Astrocyte of the spinal cord (primary cell): Measurements from ENCODE around the gene MCM8.

ENCODE experiments used
- DNase-seq: peaks from one replicate; pipeline ENCODE4 v3.0.0; 2011; ENCODE audit warnings: low read depth, low spot score
- H3K4me3 ChIP-seq: 2 replicates; pipeline ENCODE4 v1.5.1; 2011; ENCODE audit warnings: low read depth, mild to moderate bottlenecking, low read length, moderate library complexity
- CTCF ChIP-seq: IDR thresholded peaks from 2 replicates; pipeline ENCODE4 v1.5.1; 2012; ENCODE audit warnings: low read depth, mild to moderate bottlenecking, low read length, inconsistent platforms
- in situ Hi-C: cut with HindIII; loops from 2 replicates; pipeline ENCODE4 v1.10.0; 2017; ENCODE audit warnings: low sequenced_read_pairs

Gene MCM8

GRCh38 chr20:6040958-6041807 is 90.7 kb downstream of the MCM8 start:
- H3K4me3 ChIP-seq = no peak overlapping the region
- in situ Hi-C loops = no loop called here
- no peak for TF ChIP-seq CTCF
- no peak for DNase-seq

DNA sequence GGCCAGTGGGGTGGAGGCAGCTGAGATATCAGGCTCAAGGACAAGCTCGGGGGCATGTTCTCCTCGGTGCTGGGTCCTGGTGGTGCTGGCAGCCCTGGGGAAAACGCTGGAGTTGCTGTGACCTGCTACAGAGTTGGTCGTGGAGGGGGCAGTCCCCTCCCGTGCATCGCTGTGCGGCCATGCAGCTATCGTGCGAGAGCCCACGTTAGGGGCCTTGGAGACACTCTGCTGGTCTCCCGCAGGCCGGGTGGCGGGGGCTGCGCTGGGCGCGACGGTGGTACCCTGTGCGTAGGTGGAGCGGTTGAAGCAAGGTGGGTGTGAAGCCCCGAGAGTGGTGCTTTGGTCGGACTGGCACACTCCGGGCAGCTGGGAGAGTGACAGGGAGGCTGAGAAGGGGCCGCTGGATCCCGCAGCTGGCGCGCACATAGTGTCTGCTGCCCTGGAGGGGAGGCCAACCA is 91.4 kb downstream of the MCM8 start:
- TF ChIP-seq CTCF = no peak
- H3K4me3 ChIP-seq = no peak overlapping the region
- in situ Hi-C loops = no loop called here
- no peak for DNase-seq

- H3K4me3 ChIP-seq = no peak overlapping the region
- DNase-seq = no peak
- in situ Hi-C loops = no loop called here
- TF ChIP-seq CTCF = no peak
Measured at GRCh38 chr20:6044115-6044514, 93.7 kb downstream of the MCM8 start.

DNA sequence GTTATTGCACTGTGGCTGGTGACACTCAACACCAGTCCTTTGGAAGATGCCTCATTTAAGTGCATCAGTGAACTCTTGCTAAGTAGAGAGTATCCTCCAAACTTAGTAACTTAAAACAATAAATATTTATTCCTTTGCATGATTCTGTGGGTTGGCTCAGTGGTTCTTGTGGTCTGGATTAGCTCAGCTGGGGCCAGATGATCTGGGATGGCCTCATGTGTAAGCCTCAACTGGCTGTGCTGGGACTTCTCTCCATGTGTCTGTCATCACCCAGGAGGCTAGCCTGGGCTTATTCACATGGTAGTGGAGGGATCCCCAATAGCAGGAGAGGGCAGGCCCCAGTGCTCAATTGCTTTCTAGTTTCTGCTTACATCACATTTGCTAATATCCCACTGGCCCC is 95.1 kb downstream of the MCM8 start:
- peak; percentile 42 for DNase-seq
- TF ChIP-seq CTCF = no peak
- H3K4me3 ChIP-seq = no peak overlapping the region
- in situ Hi-C loops = no loop called here

DNA sequence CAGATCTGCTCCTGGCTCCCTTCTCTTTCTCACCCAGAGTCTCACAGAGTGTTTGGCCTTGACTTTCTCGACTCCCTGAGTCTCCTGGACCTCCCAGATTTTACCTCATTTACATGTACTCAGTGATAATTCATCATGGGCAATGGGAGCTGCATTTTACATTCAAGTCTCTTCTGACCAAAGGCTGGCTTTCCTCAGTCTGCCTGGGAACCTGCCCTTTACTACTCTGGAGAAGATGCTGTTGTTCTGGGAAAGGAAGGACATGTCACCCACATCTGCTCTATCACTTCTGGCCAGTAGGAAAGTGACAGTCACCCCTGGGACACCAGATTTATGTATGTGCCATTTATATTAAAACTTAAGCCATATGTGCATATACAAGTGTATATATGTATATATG is 96.0 kb downstream of the MCM8 start:
- DNase-seq = no peak
- no peak for TF ChIP-seq CTCF
- no peak overlapping the region for H3K4me3 ChIP-seq
- in situ Hi-C loops = no loop called here

GRCh38 chr20:6048391-6048790 is 97.9 kb downstream of the MCM8 start:
- no peak for DNase-seq
- TF ChIP-seq CTCF = no peak
- no peak overlapping the region for H3K4me3 ChIP-seq
- in situ Hi-C loops = no loop called here
